Keratinocyte (primary cell): ENCODE measurements around the gene ERGIC1.

Source experiments
- EZH2 ChIP-seq: IDR thresholded peaks from one replicate; pipeline ENCODE4 v1.6.1; 2012; ENCODE audit warnings: inconsistent platforms, mild to moderate bottlenecking, low read length, moderate library complexity
- TF ChIP-seq, protein P1 (sequence below), 3 experiments: IDR thresholded peaks in 1 of 3; conservative IDR thresholded peaks in 1 of 3; optimal IDR thresholded peaks in 1 of 3; 2 replicates in 2 of 3; 3 replicates in 1 of 3; pipeline versions ENCODE3 to v1.5.1; 2011; ENCODE audit warnings: low read length in 3 of 3, mild to moderate bottlenecking in 3 of 3, moderate library complexity in 2 of 3, control low read depth in 1 of 3, inconsistent platforms in 1 of 3; ENCODE audit not compliant: insufficient read depth in 2 of 3; ENCODE audit errors: extremely low read depth in 1 of 3

DNA sequence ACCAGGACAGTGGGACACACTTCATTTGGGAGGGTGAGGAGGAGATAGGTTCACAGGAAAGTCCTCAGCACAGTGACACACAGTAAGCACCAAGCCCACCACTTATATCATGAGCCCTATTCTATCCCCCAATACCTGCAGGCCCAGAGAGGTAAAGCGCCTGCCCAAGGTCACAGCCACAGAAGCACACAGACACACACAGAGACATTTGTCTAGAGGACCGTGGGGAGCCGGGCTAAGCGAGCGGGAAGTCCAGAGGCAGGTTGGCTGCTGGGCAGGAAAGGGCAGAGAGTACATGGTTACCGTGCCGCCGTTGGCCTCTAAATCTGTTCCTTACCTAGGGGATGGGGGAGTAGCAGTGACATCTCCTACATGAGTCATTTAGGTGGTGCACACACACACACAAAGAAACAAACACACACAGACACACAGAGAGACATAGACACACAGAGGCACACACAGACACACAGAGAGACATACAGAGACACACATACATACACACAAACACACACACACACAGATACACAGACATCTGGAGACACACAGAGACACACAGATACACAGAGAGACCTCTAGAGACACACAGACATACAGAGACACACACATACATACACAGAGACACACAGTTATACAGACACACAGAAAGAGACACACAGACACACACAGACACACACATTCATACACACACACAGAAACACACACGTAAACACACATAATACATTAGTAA, 47.2 kb upstream of the ERGIC1 start:
- TF ChIP-seq EZH2: no peak
- TF ChIP-seq, protein P1, sequence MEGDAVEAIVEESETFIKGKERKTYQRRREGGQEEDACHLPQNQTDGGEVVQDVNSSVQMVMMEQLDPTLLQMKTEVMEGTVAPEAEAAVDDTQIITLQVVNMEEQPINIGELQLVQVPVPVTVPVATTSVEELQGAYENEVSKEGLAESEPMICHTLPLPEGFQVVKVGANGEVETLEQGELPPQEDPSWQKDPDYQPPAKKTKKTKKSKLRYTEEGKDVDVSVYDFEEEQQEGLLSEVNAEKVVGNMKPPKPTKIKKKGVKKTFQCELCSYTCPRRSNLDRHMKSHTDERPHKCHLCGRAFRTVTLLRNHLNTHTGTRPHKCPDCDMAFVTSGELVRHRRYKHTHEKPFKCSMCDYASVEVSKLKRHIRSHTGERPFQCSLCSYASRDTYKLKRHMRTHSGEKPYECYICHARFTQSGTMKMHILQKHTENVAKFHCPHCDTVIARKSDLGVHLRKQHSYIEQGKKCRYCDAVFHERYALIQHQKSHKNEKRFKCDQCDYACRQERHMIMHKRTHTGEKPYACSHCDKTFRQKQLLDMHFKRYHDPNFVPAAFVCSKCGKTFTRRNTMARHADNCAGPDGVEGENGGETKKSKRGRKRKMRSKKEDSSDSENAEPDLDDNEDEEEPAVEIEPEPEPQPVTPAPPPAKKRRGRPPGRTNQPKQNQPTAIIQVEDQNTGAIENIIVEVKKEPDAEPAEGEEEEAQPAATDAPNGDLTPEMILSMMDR (optimal IDR thresholded peaks at IDR 0.05 in 1 of 3, IDR thresholded peaks at IDR 0.05 in 1 of 3, conservative IDR thresholded peaks at IDR 0.05 in 1 of 3; ENCODE audit: extremely low read depth in 1 of 3, insufficient read depth in 2 of 3, low read length in 3 of 3): no peak
